PFSK-1 (cell line): ENCODE measurements around the gene GPD2.

Source experiments
- POLR2AphosphoS5 ChIP-seq: IDR thresholded peaks from 2 replicates; pipeline ENCODE4 v1.6.1; 2012; ENCODE audit warnings: low read depth, mild to moderate bottlenecking, control low read depth, low read length, moderate library complexity
- SIN3A ChIP-seq: IDR thresholded peaks from 2 replicates; pipeline ENCODE4 v1.6.1; 2012; ENCODE audit warnings: mild to moderate bottlenecking, low read length, moderate library complexity, borderline replicate concordance; ENCODE audit not compliant: insufficient read depth
- TAF1 ChIP-seq: IDR thresholded peaks from 2 replicates; pipeline ENCODE4 v1.6.1; 2012; ENCODE audit warnings: low read length, control low read depth, borderline replicate concordance; ENCODE audit not compliant: insufficient read depth
- TF ChIP-seq, protein P1 (sequence below), 2 experiments: IDR thresholded peaks; 2 replicates each; pipeline versions ENCODE4 v1.6.1 to v1.8.0; 2011 to 2012; ENCODE audit warnings: low read depth in 2 of 2, low read length in 2 of 2, control low read depth in 1 of 2, inconsistent platforms in 1 of 2, mild to moderate bottlenecking in 1 of 2, moderate library complexity in 1 of 2; ENCODE audit not compliant: insufficient read depth in 1 of 2

DNA sequence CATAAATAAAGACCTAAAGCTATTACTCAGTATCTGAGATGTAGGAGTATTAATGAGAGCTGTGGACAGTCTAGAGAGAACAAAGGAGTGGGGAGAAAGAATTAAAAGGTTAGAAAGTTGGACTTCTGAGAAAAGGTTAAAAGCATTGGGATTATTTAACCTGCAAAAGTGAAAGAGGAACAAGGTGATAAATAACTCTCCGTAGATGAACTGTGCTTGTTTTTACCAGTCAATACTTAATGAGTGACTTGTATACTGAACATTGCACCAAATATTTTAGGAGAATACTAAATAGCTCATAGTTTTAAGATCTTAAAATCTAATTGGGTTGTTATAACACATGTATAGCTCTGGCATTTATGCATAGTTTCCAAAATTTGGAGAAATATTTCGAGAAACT is 137.5 kb downstream of the GPD2 start:
- TF ChIP-seq, protein P1, sequence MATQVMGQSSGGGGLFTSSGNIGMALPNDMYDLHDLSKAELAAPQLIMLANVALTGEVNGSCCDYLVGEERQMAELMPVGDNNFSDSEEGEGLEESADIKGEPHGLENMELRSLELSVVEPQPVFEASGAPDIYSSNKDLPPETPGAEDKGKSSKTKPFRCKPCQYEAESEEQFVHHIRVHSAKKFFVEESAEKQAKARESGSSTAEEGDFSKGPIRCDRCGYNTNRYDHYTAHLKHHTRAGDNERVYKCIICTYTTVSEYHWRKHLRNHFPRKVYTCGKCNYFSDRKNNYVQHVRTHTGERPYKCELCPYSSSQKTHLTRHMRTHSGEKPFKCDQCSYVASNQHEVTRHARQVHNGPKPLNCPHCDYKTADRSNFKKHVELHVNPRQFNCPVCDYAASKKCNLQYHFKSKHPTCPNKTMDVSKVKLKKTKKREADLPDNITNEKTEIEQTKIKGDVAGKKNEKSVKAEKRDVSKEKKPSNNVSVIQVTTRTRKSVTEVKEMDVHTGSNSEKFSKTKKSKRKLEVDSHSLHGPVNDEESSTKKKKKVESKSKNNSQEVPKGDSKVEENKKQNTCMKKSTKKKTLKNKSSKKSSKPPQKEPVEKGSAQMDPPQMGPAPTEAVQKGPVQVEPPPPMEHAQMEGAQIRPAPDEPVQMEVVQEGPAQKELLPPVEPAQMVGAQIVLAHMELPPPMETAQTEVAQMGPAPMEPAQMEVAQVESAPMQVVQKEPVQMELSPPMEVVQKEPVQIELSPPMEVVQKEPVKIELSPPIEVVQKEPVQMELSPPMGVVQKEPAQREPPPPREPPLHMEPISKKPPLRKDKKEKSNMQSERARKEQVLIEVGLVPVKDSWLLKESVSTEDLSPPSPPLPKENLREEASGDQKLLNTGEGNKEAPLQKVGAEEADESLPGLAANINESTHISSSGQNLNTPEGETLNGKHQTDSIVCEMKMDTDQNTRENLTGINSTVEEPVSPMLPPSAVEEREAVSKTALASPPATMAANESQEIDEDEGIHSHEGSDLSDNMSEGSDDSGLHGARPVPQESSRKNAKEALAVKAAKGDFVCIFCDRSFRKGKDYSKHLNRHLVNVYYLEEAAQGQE (IDR thresholded peaks at IDR 0.05; ENCODE audit: insufficient read depth in 1 of 2, low read depth in 2 of 2, low read length in 2 of 2), result no peak
- TF ChIP-seq POLR2AphosphoS5, result no peak
- TF ChIP-seq SIN3A, result no peak
- TF ChIP-seq TAF1, result no peak
